SK-N-DZ (cell line): ENCODE data around the gene LRRC2.
"Not testable (repeated sequence)": the region's sequence is repeated elsewhere in the genome, so short reads cannot be mapped to it uniquely, and the experiment has no call there.

ENCODE experiments used
- DNase-seq: peaks from one replicate; pipeline ENCODE4 v3.0.0-alpha.2; 2015; ENCODE audit warnings: low spot score

Gene LRRC2

DNA sequence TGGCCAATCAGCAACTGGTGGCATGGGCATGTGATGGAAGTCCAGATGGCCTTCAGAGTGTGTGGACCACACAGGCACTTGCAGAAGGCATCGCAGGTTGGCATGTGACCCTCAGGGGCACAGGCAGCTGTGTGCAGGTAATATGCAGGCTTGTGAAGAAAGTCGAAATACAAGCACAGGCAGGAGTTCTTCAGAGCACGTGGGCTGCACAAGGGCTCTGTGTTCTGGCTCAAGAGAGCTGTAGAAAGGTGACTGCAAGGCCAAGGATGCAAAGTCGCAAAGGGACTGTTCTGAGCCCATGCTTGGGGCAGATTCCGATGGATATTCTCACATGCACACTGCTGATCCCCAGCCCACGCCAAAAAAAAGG, 8.3 kb downstream of the LRRC2 start:
- DNase-seq, result no peak

DNA sequence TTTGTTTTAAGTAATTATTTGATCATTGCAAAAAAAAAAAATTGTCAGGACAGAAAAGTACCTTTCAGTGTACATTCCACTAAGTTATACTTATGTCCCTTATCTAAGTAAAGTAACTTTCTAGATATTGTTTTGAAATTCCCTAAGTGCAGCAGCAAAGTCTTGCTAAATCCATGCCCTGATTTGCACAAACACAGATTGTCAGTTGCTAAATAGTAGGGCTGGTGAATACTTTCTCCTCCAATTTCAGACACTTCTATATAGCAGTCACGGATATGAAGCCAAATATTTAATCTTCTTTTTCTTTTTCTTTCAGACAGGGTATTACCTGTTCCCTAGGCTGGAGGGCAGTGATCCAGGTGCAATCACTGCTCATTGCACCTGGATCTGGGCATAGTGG, 12.9 kb downstream of the LRRC2 start:
- no peak for DNase-seq

DNA sequence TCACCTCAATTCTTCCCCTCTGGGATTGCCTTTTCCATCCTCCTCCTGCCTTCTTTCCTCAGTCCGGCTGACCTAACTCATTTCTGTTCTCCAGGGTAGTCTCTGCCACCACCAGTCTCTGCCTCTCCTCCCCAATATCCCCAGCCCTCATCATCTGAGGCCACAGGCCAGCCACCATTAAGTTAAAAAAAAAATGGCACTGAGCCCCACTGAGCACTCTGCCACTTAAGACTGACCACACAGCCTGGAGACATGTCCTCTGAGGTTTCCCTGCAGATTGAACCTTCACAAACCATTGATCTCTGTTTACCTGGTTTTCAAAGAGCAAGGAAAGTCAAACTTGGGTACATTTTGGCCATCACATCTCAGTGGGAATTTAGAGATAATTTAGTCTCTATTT, 13.6 kb downstream of the LRRC2 start:
- DNase-seq, result no peak

DNA sequence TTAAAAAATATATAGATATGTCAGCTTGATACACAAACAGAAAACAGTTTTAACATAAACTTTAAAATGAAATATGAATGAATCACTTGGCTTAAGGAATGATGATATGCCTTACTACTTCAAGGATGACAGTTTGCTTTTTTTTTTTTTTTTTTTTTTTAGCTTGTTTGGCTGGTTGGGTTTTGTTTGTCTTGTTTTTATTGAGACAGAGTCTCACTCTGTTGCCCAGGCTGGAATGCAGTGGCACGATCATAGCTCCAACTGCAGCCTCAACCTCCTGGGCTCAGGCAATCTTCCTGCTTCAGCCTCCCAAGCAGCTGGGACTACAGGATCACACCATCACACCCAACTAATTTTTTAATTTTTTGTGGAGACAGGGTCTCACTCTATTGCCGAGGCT, 14.5 kb downstream of the LRRC2 start:
- DNase-seq, result no peak

DNA sequence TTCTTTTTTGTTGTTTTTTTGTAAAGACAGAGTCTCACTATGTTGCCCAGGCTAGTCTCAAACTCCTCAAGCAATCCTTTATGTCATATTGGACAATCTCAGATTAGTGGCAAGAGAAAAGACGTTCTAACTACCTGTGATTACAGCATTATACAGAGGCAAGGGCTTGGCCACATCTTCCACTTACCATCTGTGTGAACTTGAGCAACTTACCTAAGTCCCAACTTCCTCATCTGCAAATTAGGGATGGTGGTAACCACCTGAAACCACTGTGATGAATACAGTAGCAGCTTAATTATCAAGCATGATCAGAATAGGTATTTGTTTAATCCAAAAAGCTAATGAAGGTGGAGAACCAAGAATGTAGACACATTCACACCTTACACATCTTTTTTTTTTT, 16.1 kb downstream of the LRRC2 start:
- no peak for DNase-seq

DNA sequence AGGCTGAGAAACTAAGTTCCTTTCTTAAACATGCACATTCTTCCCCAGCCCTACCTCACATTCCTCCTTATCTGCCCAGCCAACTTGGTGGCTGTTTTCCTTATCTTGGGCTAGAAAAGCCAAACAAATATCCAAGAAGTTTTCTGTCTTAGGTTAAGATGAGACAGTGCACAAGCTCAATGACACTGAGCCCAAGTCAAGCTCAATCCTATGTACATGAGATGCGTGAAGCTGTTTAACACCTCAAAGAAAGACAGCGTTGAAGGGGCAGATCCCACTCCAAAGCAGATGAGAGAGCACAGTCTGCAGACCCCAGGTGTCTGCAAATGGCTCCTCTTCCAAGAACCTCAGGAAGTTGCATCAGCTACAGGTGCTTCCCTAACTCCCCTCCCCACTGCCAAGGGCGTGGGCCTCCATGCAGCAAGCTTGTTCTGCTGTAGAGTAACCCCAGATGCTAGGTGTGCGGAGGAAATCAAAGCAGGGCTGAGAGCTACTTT, 16.6 kb downstream of the LRRC2 start:
- DNase-seq, result no peak

DNA sequence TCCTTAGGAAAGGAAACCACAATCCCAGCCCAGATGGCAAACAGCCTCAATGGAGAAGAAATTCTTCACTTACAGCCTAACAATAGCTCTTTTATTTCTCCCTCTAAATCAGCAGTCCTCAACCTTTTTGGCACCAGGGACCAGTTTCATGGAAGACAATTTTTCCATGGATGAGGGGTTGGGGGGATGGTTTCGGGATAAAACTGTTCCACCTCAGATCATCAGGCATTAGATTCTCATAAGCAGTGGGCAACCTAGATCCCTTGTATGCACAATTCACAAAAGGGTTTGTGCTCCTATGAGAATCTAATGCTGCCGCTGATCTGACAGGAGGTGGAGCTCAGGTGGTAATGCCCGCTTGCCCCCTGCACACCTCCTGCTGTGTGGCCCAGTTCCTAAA, 17.5 kb downstream of the LRRC2 start:
- DNase-seq, result not testable (repeated sequence)

DNA sequence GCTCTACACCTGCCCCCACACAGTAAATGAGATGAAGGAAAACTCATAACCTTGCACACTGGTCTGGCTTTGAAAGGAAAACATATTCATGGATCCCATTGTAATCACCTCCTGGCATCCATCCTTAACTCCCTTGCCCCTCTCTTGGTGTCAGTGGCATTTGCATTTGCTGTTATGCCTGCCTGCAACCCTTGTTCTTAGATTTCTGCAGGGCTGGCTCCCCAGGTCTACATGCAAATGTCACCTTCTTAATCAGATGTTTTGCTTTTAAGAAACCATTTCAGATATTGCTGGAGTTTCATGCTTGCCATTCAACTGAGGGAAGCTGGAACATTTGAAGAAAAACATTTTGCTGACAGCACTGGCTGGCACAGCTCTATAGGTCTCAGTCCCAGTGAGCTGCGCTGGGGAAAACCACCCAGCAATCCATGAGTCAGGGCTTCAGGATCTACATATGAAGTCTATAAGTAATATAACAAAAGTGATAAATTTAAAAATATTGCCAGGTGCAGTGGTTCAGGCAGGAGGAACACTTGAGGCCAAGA, 19.1 kb downstream of the LRRC2 start:
- DNase-seq, result no peak

DNA sequence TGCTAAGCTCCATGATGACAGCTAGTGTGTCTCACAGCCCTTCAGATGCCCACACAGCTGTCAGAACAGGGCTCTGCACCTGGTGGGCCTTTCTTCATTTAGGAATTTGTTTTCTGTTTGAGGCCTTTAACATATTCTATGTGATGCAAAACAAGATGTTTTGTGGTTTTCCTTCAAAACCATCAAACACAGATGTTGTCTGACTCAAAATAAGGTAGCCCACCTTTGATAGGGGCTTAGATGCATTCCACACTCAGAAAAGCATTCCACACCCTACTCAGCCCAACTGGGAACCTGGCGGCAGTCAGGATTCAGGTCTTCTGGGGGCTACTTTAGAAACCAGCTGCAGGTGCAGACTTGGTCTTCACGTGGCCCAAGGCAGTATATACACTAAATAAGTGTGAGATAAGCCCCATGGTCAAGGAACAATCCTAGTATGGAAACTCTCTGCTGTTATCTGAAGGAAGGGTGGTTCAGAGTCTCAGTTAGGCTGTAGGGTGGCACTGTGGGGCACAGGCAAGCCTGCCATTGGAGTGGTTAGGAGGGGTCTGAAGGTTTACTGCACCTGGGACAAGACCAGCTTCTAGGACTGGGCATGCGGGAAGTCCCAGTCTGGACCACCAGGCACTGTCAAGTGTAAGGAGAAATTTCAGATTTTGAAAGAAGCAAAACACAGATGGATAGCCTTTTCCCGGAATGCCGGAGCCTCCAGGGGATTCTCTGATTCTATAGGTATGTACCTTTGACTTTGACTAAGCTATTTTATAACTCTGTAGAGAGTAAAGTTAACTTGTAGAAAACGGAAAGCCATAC, 20.1 kb downstream of the LRRC2 start:
- no peak for DNase-seq

DNA sequence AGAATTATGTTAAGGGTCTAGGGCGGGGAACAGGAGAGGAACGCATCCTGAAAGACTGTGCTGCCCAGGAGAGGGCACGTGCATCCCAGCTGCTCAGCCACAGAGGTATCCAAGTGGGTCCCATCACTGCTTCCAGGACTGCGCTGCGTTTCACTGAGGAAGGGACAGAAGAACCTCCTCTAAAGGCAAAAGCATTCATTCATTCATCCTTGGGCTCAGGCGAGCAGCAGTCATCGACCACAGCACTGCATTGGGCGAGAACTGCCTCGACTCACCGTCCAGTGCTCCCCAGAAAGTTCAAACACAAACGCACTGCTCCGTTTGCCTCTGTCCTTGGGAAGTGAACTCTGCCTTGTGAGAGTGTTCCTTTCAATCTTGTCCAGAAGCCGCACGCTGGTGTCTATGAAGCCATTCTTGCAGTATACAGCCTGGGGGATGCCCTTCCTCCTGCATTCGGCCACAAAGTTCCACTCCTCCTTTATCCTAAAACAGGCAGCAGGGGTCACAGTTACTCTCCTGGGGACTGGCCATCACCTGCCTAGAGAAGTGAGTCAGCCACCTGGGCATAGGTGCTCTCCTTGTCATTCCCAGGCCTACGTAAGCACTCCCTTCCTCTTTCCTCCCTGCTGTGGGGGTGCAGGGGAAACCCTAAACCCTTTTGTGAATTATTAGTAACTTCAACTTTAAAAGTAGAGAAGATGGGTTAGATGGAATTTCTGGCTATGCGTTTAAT, 21.2 kb downstream of the LRRC2 start:
- DNase-seq, result no peak

DNA sequence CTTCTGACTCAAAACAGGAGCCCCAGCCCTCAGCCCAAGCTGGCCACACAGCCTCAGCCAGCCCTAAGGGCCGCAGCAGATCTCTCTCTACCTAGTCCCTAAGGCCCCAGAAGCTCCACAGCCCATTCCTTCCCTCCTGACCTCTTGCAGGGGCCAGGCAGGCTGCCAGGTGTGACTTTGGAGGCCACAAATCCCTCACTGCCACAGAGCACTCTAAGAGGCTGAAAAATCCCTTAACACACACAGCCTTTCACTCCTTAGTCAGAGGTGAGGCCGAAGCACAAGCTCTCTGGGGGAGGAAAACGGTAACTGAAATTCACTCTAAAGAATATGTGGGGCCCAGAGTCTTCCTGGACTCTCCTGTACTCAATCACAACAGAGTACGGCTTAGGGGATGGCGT, 23.3 kb downstream of the LRRC2 start:
- no peak for DNase-seq

DNA sequence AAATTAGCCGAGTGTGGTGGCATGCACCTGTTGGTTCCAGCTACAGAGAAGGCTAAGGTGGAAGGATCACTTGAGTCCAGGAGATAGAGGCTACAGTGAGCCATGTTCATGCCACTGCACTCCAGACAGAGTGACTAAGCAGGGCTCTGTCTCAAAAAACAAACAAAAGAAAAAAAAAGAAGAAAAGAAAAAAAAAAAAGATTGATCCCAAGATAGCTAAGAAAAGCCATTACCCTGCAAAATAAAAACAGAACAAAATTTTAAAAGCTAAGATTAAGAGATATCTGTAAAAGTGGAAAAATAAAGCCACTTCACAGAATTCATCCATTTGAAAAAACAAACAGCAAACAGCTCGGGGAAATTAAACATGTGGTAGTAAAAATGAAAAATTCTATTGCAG, 23.8 kb downstream of the LRRC2 start:
- no peak for DNase-seq

DNA sequence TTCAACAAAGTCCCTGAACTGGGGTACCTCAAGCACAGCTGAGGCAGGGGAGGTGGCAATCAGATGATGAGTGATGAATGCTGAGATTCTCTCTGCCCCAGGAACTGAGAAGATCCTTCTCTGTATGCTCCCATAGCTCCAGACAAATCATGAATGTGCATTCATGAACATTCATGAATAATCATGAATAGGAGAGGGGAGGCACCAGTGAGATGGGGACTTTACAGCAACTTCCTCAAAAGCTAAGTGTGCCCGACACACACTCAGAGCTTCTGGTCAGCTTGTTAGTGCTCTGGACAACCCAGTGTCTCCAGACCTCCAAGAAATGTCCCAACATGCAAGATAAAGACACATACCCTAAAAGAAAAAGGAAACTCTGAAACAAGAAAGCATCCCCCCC, 24.3 kb downstream of the LRRC2 start:
- no peak for DNase-seq

DNA sequence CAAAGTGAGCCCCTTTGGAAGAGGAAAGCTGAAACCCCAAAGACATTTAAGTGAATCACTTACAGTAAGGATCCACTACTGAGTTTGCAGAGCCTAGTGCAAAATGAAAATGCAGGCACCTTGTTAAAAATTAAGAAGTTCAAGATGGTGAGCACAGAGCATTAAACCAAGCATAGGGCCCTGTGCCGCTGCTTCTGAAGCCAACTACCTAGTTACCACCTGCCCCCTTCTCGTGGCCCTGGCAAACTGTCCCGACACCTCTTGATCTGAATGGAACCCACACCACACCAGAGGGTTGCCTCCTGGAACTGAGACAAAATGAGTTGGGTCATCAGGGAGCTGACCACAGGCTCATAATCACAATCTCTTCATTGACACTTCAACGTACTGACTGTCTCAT, 25.6 kb downstream of the LRRC2 start:
- no peak for DNase-seq

DNA sequence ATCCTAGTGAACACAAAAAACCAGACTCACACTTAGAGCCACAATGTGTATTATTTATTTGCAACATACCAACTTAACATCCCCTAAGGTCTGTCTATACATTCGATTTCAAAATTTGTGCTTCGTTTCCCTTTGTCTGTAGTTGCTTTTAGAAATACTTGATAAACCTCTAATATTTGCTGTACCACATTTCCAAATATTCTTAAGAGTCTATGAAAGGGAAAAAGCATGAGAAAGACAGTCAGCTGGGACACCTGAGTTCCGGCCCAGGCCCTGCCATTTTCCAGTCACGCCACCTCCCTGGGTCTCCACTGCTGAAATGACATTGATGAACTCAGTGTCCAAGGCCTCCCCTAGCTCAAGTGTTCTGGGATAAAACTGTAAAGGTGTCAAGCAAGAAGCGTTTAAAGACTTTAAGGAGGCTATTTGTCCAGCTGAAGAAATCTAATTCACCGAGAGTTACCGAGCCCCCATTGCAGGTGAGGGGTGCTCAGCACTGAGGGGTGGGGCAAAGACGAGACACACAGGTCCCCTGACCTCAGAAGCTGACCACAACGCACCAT, 26.6 kb downstream of the LRRC2 start:
- DNase-seq, result no peak

DNA sequence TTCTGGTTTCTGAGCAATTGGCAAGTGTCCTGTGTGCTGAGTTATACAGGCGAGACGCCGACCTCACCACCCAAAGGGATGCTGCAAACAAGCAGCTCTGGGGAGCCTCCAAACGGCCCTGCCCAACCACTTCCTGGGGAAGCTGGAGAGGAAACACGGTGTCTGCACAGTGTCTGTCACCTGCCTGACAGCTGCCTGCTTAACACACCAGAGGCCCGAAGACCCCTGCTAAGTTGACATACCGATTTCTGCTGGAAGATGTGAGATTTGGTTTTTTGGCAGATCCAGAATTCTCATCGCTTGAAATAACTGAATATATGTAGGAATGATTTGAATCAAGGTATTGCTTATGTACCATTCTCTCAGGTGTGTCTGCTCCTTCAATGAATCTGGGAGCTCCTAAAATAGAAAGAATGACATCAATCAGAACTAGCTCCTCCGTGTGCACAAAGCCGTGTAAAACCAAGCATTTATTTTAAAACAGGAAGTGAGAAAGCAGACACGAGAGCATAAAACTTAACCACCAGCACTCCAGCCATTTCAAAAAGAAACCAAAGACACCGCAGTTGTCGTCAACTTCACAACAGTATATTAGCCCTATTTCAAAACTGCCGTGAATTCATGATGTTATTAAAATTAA, 27.2 kb downstream of the LRRC2 start:
- no peak for DNase-seq

DNA sequence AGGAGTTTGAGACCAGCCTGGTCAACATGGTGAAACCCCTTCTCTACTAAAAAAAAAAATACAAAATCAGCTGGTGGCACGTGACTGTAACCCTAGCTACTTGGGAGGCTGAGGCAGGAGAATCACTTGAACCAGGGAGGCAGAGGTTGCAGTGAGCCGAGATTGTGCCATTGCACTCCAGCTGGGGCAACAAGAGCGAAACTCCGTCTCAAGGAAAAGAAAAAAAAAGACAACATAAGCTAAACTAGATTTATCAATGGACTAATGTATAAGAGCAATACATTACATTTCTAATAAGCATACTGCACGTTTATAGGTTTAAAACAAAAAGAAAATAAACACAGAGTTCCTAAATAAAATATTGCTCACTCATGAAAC, 27.7 kb downstream of the LRRC2 start:
- not testable (repeated sequence) for DNase-seq

DNA sequence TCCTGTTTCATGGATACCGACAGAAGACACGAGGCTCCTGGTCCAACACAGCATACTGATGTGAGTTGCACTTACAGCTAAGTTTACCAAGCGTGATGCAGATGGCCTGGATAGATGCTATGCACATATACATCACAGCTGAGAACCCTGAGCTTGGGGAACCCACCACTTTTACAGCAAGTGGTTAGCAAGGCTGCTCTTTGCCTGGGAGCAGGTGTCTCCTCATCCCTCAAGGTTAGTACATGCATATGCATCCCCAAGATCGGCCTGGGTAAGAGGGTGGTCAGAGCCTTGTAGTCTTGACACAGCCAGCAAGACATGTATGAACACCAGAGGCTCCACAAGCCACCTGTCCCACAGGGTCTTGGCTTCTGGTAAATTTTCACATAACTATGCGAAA, 28.3 kb downstream of the LRRC2 start:
- DNase-seq, result no peak

DNA sequence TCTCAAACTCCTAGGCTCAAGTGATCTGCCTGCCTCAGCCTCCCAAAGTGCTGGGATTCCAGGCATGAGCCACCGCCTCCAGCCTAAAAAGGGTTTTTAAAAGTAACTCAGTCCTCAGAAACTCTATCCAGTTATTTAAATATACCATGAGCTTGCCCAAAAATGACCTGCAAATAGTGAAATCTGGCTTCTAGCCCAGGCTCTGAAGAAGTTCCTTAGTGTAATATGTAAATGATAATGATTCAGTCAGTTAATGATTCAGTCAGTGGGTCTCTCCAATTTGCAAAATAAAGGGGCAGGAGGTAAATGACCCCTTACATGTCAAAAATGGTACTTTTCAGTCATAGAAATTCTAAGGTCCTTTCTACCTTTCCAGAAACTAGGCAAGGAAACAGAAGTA, 28.8 kb downstream of the LRRC2 start:
- no peak for DNase-seq

DNA sequence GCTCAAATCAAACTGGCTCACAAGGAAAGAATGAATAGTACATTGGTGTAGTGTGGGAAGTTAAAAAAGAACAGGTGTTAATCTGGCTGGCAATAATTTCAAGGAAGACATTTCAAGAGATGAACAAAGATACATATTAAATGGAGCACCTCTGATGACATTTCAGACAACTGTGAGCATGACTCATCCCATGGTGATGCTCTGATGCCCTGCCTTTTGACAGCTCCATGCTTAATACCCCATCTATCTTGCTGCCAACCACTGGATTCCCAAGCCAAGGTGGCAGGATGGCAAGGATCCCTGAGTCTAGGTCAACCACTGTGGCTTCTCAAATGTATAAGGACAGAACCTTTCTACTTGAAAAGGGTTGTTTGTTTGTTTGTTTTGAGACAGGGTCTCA, 29.3 kb downstream of the LRRC2 start:
- no peak for DNase-seq

DNA sequence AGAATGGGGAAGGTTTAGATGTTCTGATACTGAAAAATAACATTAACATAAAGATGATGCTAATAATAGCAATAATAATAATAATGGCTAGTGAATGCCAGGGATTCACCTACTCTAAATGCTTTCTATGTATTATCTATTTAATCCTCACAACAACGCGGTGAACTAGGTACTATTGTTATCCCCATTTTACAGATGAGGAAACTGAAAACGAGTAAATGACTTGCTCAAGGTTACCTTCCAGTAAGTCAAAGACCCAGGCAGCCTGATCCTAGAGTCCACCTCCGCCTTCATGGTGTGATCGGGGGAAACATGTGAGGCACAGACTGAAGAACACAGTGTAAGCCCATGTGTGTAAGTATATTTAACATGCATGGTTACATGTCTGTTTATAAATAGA, 30.4 kb downstream of the LRRC2 start:
- DNase-seq, result no peak

DNA sequence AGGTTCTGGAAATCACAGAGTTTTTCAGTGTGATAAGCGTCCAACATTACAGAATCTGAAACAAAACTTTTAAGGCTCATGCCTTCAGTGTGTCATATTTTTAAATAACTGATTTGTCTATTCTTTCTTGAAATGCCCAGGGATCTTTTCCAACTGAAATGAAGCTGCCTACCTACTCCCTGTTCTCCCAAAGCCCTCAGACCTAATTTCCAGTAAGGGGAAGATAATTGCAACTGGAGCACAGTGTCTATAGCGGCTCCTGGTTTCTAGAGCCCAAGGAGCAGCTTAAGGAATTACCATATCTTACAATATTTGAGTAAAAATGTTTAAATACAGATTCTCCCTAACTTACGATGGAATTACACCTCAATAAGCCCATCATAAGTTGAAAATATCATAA, 33.0 kb downstream of the LRRC2 start:
- no peak for DNase-seq
